ENCODE data around the gene RIN1. TPM values are rescaled to one million over a fixed set of nuclear protein-coding genes. Genes with fewer than 3 reads are reported as not detected.

Gene RIN1
- total and polyA plus RNA-seq, 2 of the 13 experiments (the other 11 are each of a cell fraction or from before 2014, with no cell fraction given): 2.4 to 4.1 TPM

DNA sequence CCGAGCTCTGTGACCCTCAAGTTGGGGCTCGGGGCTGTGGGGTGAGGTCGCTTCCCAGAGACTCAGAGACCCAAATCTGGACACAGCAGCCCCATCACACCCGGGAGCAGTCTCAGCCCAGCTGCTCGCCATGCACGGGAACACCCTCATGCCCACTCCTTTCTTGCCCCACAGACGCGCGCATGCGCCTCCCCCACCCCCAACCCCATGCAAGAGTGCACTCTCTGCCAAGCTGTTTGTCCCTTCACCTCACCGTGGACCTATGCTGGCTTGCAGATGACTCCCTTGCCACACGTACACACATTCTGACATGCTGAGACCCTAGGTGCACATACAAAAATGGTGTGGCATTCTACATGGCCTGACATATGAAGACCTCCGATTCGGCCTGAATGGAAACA is 18.9 kb downstream of the RIN1 start:
- Histone ChIP-seq H4K20me1 (ENCODE audit: insufficient read depth, low read length) (no peaks in the 10 kb centered on the region), H3K4me2 (ENCODE audit: low read depth, low read length) (peak overlapping the region; percentile 78), H3K36me3 (replicated peaks in 1 of 2; ENCODE audit: control insufficient read depth in 1 of 2, insufficient read depth in 2 of 2, low read length in 2 of 2) (no peaks in the 10 kb centered on the region), H2AFZ (ENCODE audit: low read length) (no peak overlapping the region), H3K79me2 (ENCODE audit: insufficient read depth, low read length) (no peaks in the 10 kb centered on the region), H3K27me3 (ENCODE audit: control insufficient read depth in 1 of 2, insufficient read depth in 2 of 2, low read length in 2 of 2) (0 out of 5 replicates have a peak, but pooled peaks cover 0 to 4% of the 10 kb centered on the region in 2 experiments), H3K27ac (ENCODE audit: extremely low read length, insufficient read depth, low read length) (peak overlapping the region; percentile 32), H3K4me3 (replicated peaks in 1 of 3; ENCODE audit: insufficient read depth in 1 of 3, low read depth in 2 of 3, low read length in 3 of 3) (peak overlapping the region; percentile 11 to 66 (median 24)), H3K4me1 (ENCODE audit: insufficient read depth, low read length) (peaks cover 43% of the 10 kb centered on the region), H3K9me3 (ENCODE audit: low read length) (no peaks in the 10 kb centered on the region), H3K9ac (ENCODE audit: insufficient read depth, low read depth, low read length) (no peak overlapping the region)
- DNase-seq (ENCODE audit: low spot score) (peak; percentile 18), ATAC-seq (no peak), FAIRE-seq (no peak)
- WGBS (ENCODE audit: low lambda C conversion rate): 32% methylated on average over 10 of the region's 14 CpGs
- intact Hi-C loops (cut with micrococcal nuclease; ENCODE audit: unreplicated experiment) (loop anchor here (10.0 kb wide), 1 partner anchor 67 kb away; no protein-coding TSS in a partner anchor), in situ Hi-C loops (cut with HindIII; ENCODE audit: extremely low pct_ligation_motif_present, low pct_unique_long_range_greater_than_20kb) (no loop called here)
- POLR2A ChIA-PET: interaction anchor here (0.8 to 3.7 kb wide), 9 partner anchors 8 to 50 kb away, joined by 3 to 28 read pairs (median 6); partner anchors contain the start of genes B4GAT1, BRMS1, RIN1 and YIF1A
- CTCF ChIA-PET (ENCODE audit: low intra/inter-chr PET ratio, low total read pairs): no interaction called here
- TF ChIP-seq TEAD2 (CRISPR knock-in tag; IDR thresholded peaks at IDR 0.05) (no peak), MAZ (IDR thresholded peaks at IDR 0.05; ENCODE audit: borderline replicate concordance, low read depth, low read length) (no peak), MAZ (CRISPR knock-in tag; IDR thresholded peaks at IDR 0.05; ENCODE audit: low read depth) (0 out of 2 replicates have a peak, but pooled peaks have one; percentile 35), RBFOX2 (IDR thresholded peaks at IDR 0.05; ENCODE audit: low read depth, low read length) (0 out of 2 replicates have a peak, but pooled peaks have one; percentile 6), HNRNPL (IDR thresholded peaks at IDR 0.05; ENCODE audit: low read depth, low read length) (0 out of 2 replicates have a peak, but pooled peaks have one; percentile 31), TAF1 (CRISPR knock-in tag; IDR thresholded peaks at IDR 0.05) (0 out of 2 replicates have a peak, but pooled peaks have one; percentile 23), ZNF749 (CRISPR knock-in tag; IDR thresholded peaks at IDR 0.05; ENCODE audit: borderline replicate concordance) (0 out of 2 replicates have a peak, but pooled peaks have one; percentile 48)
- no TSS peak for BruUV-seq (replicated peaks)

DNA sequence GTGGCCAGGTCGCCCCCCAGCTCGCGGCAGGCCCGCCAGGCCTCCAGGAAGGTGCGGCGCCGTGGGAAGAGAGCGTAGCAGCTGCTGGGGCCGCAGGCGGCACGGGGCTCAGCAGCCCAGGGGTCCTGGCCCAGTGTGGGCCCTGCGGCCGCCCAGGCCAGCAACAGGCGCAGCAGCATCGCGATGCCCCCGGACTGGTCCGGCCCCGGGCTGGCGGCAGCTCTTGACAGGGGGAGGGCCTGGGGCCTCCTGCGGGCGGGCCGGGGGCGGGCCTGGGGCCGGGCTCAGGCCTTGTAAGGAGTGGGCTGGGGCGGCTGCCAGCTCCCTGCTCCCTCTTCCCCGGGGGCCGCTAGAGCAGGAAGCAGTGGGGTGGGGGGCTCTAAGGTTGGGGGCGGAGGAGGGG is 19.4 kb downstream of the RIN1 start, which contains the start of gene CD248:
TSS of gene CD248 (minus strand) at position 196 of the 403 bp plus-strand sequence. CDS start at position 179, 17 bp downstream.
- Histone ChIP-seq H4K20me1 (ENCODE audit: insufficient read depth, low read length) (no peaks in the 10 kb centered on the region), H3K79me2 (ENCODE audit: insufficient read depth, low read length) (no peaks in the 10 kb centered on the region), H3K9ac (ENCODE audit: insufficient read depth, low read depth, low read length) (peak within 1 kb of the TSS; percentile 40), H3K27me3 (ENCODE audit: control insufficient read depth in 1 of 2, insufficient read depth in 2 of 2, low read length in 2 of 2) (0 out of 5 replicates have a peak, but pooled peaks cover 0 to 4% of the 10 kb centered on the region in 2 experiments), H3K9me3 (ENCODE audit: low read length) (no peaks in the 10 kb centered on the region), H3K4me1 (ENCODE audit: insufficient read depth, low read length) (peaks cover 39% of the 10 kb centered on the region), H2AFZ (ENCODE audit: low read length) (no peak within 1 kb of the TSS), H3K27ac (ENCODE audit: extremely low read length, insufficient read depth, low read length) (peak within 1 kb of the TSS; percentile 32), H3K4me2 (ENCODE audit: low read depth, low read length) (peak within 1 kb of the TSS; percentile 78), H3K36me3 (replicated peaks in 1 of 2; ENCODE audit: control insufficient read depth in 1 of 2, insufficient read depth in 2 of 2, low read length in 2 of 2) (no peaks in the 10 kb centered on the region), H3K4me3 (replicated peaks in 1 of 3; ENCODE audit: insufficient read depth in 1 of 3, low read depth in 2 of 3, low read length in 3 of 3) (peak within 1 kb of the TSS; percentile 11 to 66 (median 24))
- in situ Hi-C loops (cut with HindIII; ENCODE audit: extremely low pct_ligation_motif_present, low pct_unique_long_range_greater_than_20kb) (no loop called here), intact Hi-C loops (cut with micrococcal nuclease; ENCODE audit: unreplicated experiment) (loop anchor here (10.0 kb wide), 1 partner anchor 68 kb away; no protein-coding TSS in a partner anchor)
- WGBS (ENCODE audit: low lambda C conversion rate): 40% methylated on average over 5 of the region's 29 CpGs
- CTCF ChIA-PET (ENCODE audit: low intra/inter-chr PET ratio, low total read pairs): no interaction called here
- DNase-seq (ENCODE audit: low spot score) (no peak), FAIRE-seq (no peak), ATAC-seq (peak; percentile 12)
- POLR2A ChIA-PET: interaction anchor here (0.8 to 3.7 kb wide), 7 partner anchors 10 to 34 kb away, joined by 3 to 28 read pairs (median 6); partner anchors contain the start of genes B4GAT1, BRMS1, RIN1 and YIF1A
- BruUV-seq (replicated peaks): no TSS peak
- TF ChIP-seq ZFP82 (CRISPR knock-in tag; IDR thresholded peaks at IDR 0.05; ENCODE audit: borderline replicate concordance) (no peak), SRF (IDR thresholded peaks at IDR 0.05; ENCODE audit: low read depth, low read length) (peak; percentile 66; the same call in 1 of the 2 replicates)
- TF ChIP-seq, protein P1, sequence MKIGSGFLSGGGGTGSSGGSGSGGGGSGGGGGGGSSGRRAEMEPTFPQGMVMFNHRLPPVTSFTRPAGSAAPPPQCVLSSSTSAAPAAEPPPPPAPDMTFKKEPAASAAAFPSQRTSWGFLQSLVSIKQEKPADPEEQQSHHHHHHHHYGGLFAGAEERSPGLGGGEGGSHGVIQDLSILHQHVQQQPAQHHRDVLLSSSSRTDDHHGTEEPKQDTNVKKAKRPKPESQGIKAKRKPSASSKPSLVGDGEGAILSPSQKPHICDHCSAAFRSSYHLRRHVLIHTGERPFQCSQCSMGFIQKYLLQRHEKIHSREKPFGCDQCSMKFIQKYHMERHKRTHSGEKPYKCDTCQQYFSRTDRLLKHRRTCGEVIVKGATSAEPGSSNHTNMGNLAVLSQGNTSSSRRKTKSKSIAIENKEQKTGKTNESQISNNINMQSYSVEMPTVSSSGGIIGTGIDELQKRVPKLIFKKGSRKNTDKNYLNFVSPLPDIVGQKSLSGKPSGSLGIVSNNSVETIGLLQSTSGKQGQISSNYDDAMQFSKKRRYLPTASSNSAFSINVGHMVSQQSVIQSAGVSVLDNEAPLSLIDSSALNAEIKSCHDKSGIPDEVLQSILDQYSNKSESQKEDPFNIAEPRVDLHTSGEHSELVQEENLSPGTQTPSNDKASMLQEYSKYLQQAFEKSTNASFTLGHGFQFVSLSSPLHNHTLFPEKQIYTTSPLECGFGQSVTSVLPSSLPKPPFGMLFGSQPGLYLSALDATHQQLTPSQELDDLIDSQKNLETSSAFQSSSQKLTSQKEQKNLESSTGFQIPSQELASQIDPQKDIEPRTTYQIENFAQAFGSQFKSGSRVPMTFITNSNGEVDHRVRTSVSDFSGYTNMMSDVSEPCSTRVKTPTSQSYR (CRISPR knock-in tag; IDR thresholded peaks at IDR 0.05; ENCODE audit: borderline replicate concordance): 0 out of 2 replicates have a peak, but pooled peaks have one; percentile 3
- TF ChIP-seq, protein P2, sequence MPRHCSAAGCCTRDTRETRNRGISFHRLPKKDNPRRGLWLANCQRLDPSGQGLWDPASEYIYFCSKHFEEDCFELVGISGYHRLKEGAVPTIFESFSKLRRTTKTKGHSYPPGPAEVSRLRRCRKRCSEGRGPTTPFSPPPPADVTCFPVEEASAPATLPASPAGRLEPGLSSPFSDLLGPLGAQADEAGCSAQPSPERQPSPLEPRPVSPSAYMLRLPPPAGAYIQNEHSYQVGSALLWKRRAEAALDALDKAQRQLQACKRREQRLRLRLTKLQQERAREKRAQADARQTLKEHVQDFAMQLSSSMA (CRISPR knock-in tag; IDR thresholded peaks at IDR 0.05): no peak
- TF ChIP-seq, protein P3, sequence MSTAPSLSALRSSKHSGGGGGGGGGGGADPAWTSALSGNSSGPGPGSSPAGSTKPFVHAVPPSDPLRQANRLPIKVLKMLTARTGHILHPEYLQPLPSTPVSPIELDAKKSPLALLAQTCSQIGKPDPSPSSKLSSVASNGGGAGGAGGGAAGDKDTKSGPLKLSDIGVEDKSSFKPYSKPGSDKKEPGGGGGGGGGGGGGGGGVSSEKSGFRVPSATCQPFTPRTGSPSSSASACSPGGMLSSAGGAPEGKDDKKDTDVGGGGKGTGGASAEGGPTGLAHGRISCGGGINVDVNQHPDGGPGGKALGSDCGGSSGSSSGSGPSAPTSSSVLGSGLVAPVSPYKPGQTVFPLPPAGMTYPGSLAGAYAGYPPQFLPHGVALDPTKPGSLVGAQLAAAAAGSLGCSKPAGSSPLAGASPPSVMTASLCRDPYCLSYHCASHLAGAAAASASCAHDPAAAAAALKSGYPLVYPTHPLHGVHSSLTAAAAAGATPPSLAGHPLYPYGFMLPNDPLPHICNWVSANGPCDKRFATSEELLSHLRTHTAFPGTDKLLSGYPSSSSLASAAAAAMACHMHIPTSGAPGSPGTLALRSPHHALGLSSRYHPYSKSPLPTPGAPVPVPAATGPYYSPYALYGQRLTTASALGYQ (CRISPR knock-in tag; IDR thresholded peaks at IDR 0.05): no peak

Measured in HepG2 (cell line).